DMS153 (cell line): ENCODE measurements around the gene CEP85.
A peak's percentile ranks its signal among the peaks of the same experiment; 100 is the strongest.
"Not testable (repeated sequence)": the region's sequence is repeated elsewhere in the genome, so short reads cannot be mapped to it uniquely, and the experiment has no call there.

Source experiments
- DNase-seq: peaks from one replicate; lab custom pipeline; 2025; lab: John Stamatoyannopoulos, UW

Gene CEP85

GRCh38 chr1:26221094-26221493 is 12.9 kb upstream of the CEP85 start:
- no peak for DNase-seq

GRCh38 chr1:26224606-26225005 is 9.4 kb upstream of the CEP85 start:
- no peak for DNase-seq

GRCh38 chr1:26225033-26225831 is 8.8 kb upstream of the CEP85 start:
- DNase-seq, result peak; percentile 59

- not testable (repeated sequence) for DNase-seq
Observed at GRCh38 chr1:26230682-26231081, 3.3 kb upstream of the CEP85 start.

GRCh38 chr1:26234644-26235370 is 807 bp downstream of the CEP85 start:
- no peak for DNase-seq

- DNase-seq, result no peak
Observed at GRCh38 chr1:26237230-26237966, 3.4 kb downstream of the CEP85 start.

GRCh38 chr1:26239936-26240335 is 5.9 kb downstream of the CEP85 start:
- no peak for DNase-seq

- no peak for DNase-seq
Observed at GRCh38 chr1:26252718-26253117, 18.7 kb downstream of the CEP85 start.

- no peak for DNase-seq
Observed at GRCh38 chr1:26254404-26254803, 20.4 kb downstream of the CEP85 start.

- no peak for DNase-seq
Observed at GRCh38 chr1:26257222-26257621, 23.2 kb downstream of the CEP85 start.

GRCh38 chr1:26259005-26259404 is 25.0 kb downstream of the CEP85 start:
- no peak for DNase-seq

GRCh38 chr1:26259578-26259977 is 25.6 kb downstream of the CEP85 start:
- DNase-seq, result no peak

GRCh38 chr1:26263212-26263611 is 29.2 kb downstream of the CEP85 start:
- DNase-seq, result no peak

GRCh38 chr1:26265405-26265804 is 31.4 kb downstream of the CEP85 start:
- no peak for DNase-seq

GRCh38 chr1:26268290-26269197 is 34.5 kb downstream of the CEP85 start:
- DNase-seq, result no peak

- no peak for DNase-seq
Observed at GRCh38 chr1:26269198-26269550, 35.2 kb downstream of the CEP85 start.

- no peak for DNase-seq
Observed at GRCh38 chr1:26274801-26275425, 40.9 kb downstream of the CEP85 start.

GRCh38 chr1:26275580-26276431 is 41.8 kb downstream of the CEP85 start:
- peak; percentile 14 for DNase-seq

GRCh38 chr1:26276432-26276838 is 42.4 kb downstream of the CEP85 start:
- no peak for DNase-seq

- no peak for DNase-seq
Observed at GRCh38 chr1:26277261-26277661, 43.3 kb downstream of the CEP85 start.
